ENCODE results near the gene SDR42E2. TPM values are rescaled to one million over a fixed set of nuclear protein-coding genes. Genes with fewer than 3 reads are reported as not detected.

SDR42E2 gene
- polyA plus RNA-seq, 3 donors, result 0.16 to 0.23 TPM; not detected in 1

DNA sequence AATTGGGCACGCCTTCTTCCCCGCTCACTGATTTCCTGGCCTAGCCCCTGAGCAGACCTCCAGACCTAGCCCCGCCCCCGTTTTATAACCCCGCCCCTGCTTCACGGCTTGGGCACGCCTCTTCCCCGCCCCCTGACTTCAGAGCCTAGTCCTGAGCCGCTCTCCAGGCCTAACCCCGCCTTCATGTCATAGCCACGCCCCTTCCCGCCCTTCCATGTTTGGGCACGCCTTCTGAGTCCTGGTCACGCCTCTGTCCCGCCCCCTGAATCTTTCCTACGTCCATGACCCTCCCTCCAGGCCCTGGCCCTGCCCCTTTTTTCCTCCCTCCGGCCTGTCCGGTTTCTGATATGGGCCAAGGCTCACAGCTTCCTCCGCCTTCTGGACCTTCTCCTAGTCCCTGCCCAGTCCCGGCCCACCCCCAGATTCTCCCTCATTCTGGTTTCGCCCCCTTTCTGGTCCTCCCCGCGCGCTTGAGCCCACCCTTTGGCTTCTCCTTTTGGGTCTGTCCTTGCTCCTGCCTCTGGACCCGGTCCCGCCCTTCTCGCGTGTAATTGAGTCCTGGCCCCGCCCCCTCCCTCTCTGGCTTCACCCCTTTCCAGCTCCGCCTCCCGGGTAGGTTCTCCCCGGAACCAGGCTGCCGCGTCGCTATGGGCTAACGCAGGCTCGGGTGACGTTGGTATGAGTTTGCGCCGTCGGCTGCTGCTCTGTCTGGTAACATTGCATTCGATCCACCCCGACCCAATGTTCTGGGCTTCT lies 28.6 kb downstream of the SDR42E2 start:
- peaks cover 42 to 46% of the 10 kb centered on the region in 2 donors for H3K4me1 ChIP-seq (ENCODE audit: control insufficient read depth in 1 of 2, insufficient read depth in 2 of 2, low read length in 2 of 2)
- H3K9me3 ChIP-seq (replicated peaks in 1 of 2; ENCODE audit: control insufficient read depth in 1 of 2, insufficient read depth in 1 of 2, low read length in 2 of 2), result no peaks in the 10 kb centered on the region
- WGBS (ENCODE audit: insufficient coverage), result 0% methylated on average over 43 of the region's 43 CpGs
- no peaks in the 10 kb centered on the region for H4K20me1 ChIP-seq (ENCODE audit: insufficient read depth, low read length)
- Mint-ChIP-seq H3K9me3 (no peaks in the 10 kb centered on the region), H3K27ac (peak overlapping the region; percentile 98 to 100 (median 100)), H3K4me1 (peaks cover 40% of the 10 kb centered on the region), H3K4me3 (peak overlapping the region; percentile 88 to 95), H3K27me3 (ENCODE audit: low read depth in 3 of 3) (peaks cover 6 to 10% (median 9%) of the 10 kb centered on the region in 3 donors), H3K36me3 (no peaks in the 10 kb centered on the region)
- no peaks in the 10 kb centered on the region for H3K79me2 ChIP-seq (ENCODE audit: insufficient read depth, low read length)
- DNase-seq, result peak; percentile 98 to 100 (median 100)
- intact Hi-C loops (cut with micrococcal nuclease), result loop anchor here (1.0 to 10.0 kb wide), 6 partner anchors 16 to 669 kb away; partner anchors contain the start of genes CDR2 (in 2 of the 2), POLR3E (in 2 of the 2), EEF2K (in 1 of the 2) and METTL9 (in 1 of the 2)
- H2AFZ ChIP-seq (ENCODE audit: insufficient read depth, low read depth, low read length, poor library complexity, severe bottlenecking), result peak overlapping the region; percentile 61
- TF ChIP-seq CTCF (IDR thresholded peaks at IDR 0.05), result no peak
- no peaks in the 10 kb centered on the region for H3K27me3 ChIP-seq (ENCODE audit: control insufficient read depth in 2 of 2, insufficient read depth in 2 of 2, low read length in 2 of 2)
- H3K4me3 ChIP-seq (replicated peaks in 1 of 3; ENCODE audit: low read depth in 2 of 3, low read length in 3 of 3), result peak overlapping the region; percentile 45 to 82 (median 55)
- H3K4me2 ChIP-seq (replicated peaks; ENCODE audit: extremely low read depth, low read length, poor library complexity, severe bottlenecking), result peak overlapping the region; percentile 80
- H3K36me3 ChIP-seq (replicated peaks in 1 of 2; ENCODE audit: control insufficient read depth in 1 of 2, insufficient read depth in 2 of 2, low read length in 2 of 2), result no peaks in the 10 kb centered on the region
- H3K9ac ChIP-seq (ENCODE audit: insufficient read depth, low read length, poor library complexity, severe bottlenecking), result peak overlapping the region; percentile 70
- peak overlapping the region; percentile 91 to 94 for H3K27ac ChIP-seq (ENCODE audit: low read depth in 1 of 2, low read length in 2 of 2)

DNA sequence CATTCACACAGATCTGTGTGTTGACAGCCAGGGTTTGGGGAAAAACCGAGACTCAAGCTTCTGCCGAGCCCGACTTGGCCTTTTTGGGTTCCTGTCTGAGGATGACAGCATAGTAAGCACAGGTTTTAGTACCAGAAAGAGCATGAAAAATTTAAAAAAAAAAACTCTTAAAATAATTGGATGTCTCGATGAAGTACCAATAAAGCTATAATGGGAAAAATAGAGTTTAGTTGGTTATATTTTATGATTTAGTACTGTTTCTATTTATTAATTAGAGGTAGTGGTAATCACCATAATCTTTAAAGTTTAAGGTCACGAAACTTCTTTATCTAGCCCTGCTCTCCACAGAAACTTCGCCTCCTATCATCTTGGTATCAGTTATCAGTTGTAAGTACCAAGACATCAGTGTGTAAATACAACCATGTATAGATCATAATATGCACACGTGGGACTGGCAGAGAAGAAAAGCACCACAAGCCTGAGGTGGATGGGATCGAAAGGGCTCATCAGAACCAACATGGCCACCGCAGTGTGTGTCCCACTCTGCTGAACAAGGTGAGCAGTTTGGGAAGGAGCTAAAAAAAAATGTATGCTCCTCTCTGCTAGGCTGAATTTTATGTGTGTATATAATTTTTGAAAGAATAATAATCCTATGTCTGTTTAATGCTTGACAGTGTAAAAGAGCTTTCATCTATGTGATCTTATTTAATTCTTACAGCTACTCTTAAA lies 29.4 kb downstream of the SDR42E2 start:
- H3K27ac Mint-ChIP-seq, result peak overlapping the region; percentile 98 to 100 (median 100)
- peak in 1 of 3 donors; percentile 12 for DNase-seq
- Histone ChIP-seq H3K4me3 (replicated peaks in 1 of 3; ENCODE audit: low read depth in 2 of 3, low read length in 3 of 3) (peak overlapping the region; percentile 26 to 82 (median 55)), H3K79me2 (ENCODE audit: insufficient read depth, low read length) (no peaks in the 10 kb centered on the region), H2AFZ (ENCODE audit: insufficient read depth, low read depth, low read length, poor library complexity, severe bottlenecking) (peak overlapping the region; percentile 28), H3K27me3 (ENCODE audit: control insufficient read depth in 2 of 2, insufficient read depth in 2 of 2, low read length in 2 of 2) (no peaks in the 10 kb centered on the region), H3K36me3 (replicated peaks in 1 of 2; ENCODE audit: control insufficient read depth in 1 of 2, insufficient read depth in 2 of 2, low read length in 2 of 2) (no peaks in the 10 kb centered on the region), H3K9me3 (replicated peaks in 1 of 2; ENCODE audit: control insufficient read depth in 1 of 2, insufficient read depth in 1 of 2, low read length in 2 of 2) (no peaks in the 10 kb centered on the region), H3K9ac (ENCODE audit: insufficient read depth, low read length, poor library complexity, severe bottlenecking) (peak overlapping the region; percentile 70), H3K4me1 (ENCODE audit: control insufficient read depth in 1 of 2, insufficient read depth in 2 of 2, low read length in 2 of 2) (peaks cover 49 to 53% of the 10 kb centered on the region in 2 donors), H3K27ac (ENCODE audit: low read depth in 1 of 2, low read length in 2 of 2) (peak overlapping the region; percentile 91 to 94), H4K20me1 (ENCODE audit: insufficient read depth, low read length) (no peaks in the 10 kb centered on the region), H3K4me2 (replicated peaks; ENCODE audit: extremely low read depth, low read length, poor library complexity, severe bottlenecking) (peak overlapping the region; percentile 80)
- no peaks in the 10 kb centered on the region for H3K9me3 Mint-ChIP-seq
- H3K36me3 Mint-ChIP-seq, result no peaks in the 10 kb centered on the region
- H3K4me1 Mint-ChIP-seq, result peaks cover 43% of the 10 kb centered on the region
- intact Hi-C loops (cut with micrococcal nuclease), result loop anchor here (1.0 to 10.0 kb wide), 6 partner anchors 15 to 669 kb away; partner anchors contain the start of genes CDR2 (in 2 of the 2), POLR3E (in 2 of the 2), EEF2K (in 1 of the 2) and METTL9 (in 1 of the 2)
- no peak for TF ChIP-seq CTCF (IDR thresholded peaks at IDR 0.05)
- H3K27me3 Mint-ChIP-seq (ENCODE audit: low read depth in 3 of 3), result peaks cover 6 to 10% (median 9%) of the 10 kb centered on the region in 3 donors
- 13% methylated on average over 5 of the region's 9 CpGs for WGBS (ENCODE audit: insufficient coverage)
- peak overlapping the region; percentile 88 to 95 for H3K4me3 Mint-ChIP-seq
